ENCODE data around the gene UNKL.

GRCh38 chr16:1443980-1444729 is 29.7 kb upstream of the UNKL start, which contains the start of gene CCDC154:
- TF ChIP-seq CTCF (IDR thresholded peaks at IDR 0.05; ENCODE audit: low read length) = no peak
- no peak for TF ChIP-seq EZH2 (IDR thresholded peaks at IDR 0.05; ENCODE audit: borderline replicate concordance, low read length)

Data from OCI-LY1 (cell line).